Caco-2 (cell line): ENCODE data around the gene FOXL3. TPM values are rescaled to one million over a fixed set of nuclear protein-coding genes. Genes with fewer than 3 reads are reported as not detected.

Experiments
- BruUV-seq: library from RNA; stranded (reverse); fragments of 400-500 nt; replicated peaks from 2 replicates; lab custom pipeline; 2021; lab: Mats Ljungman, UMichigan
- CTCF ChIA-PET: fragments of 300-600 bp; sonication (Branson Sonifier 250); formaldehyde crosslinking; loops from one replicate; lab custom pipeline; 2022; ENCODE audit warnings: antibody characterized with exemption; lab: Charles Lee
- POLR2A ChIA-PET: fragments of 300-600 bp; sonication (Branson Sonifier 250); formaldehyde crosslinking; loops from one replicate; lab custom pipeline; 2022; ENCODE audit warnings: antibody characterized with exemption; lab: Charles Lee
- DNase-seq, 2 experiments: peaks; one replicate each; pipeline versions ENCODE4 v3.0.0 to v3.0.0-alpha.2; 2020 to 2022
- H3K27me3 ChIP-seq: replicated peaks from 2 replicates; pipeline ENCODE4 v1.6.0; 2011; ENCODE audit warnings: low read length; ENCODE audit not compliant: control insufficient read depth, insufficient read depth
- H3K36me3 ChIP-seq: 2 replicates; pipeline ENCODE4 v1.5.1; 2011; ENCODE audit warnings: low read length; ENCODE audit not compliant: control insufficient read depth, insufficient read depth
- H3K4me1 ChIP-seq: fragments of 250-450 bp; sonication (Bioruptor Pico); 2 replicates; pipeline ENCODE4 v1.5.1; 2020; ENCODE audit warnings: mild to moderate bottlenecking
- H3K4me3 ChIP-seq: 2 replicates; pipeline ENCODE4 v1.5.1; 2011; ENCODE audit warnings: low read depth, mild to moderate bottlenecking, control low read depth, low read length
- H3K9me3 ChIP-seq: fragments of 250-450 bp; sonication (Bioruptor Pico); 2 replicates; pipeline ENCODE4 v1.5.1; 2020; ENCODE audit warnings: mild to moderate bottlenecking, moderate library complexity
- H3K27ac Mint-ChIP-seq: one replicate; pipeline ENCODE4 v1.8.0; 2022; ENCODE audit warnings: mixed read lengths; ENCODE audit not compliant: unreplicated experiment
- H3K27me3 Mint-ChIP-seq: one replicate; pipeline ENCODE4 v1.8.0; 2022; ENCODE audit warnings: mixed read lengths; ENCODE audit not compliant: insufficient read depth, unreplicated experiment
- H3K36me3 Mint-ChIP-seq: one replicate; pipeline ENCODE4 v1.8.0; 2022; ENCODE audit warnings: mild to moderate bottlenecking, mixed read lengths; ENCODE audit not compliant: insufficient read depth, unreplicated experiment
- H3K4me1 Mint-ChIP-seq: one replicate; pipeline ENCODE4 v1.8.0; 2022; ENCODE audit warnings: low read depth, mixed read lengths; ENCODE audit not compliant: unreplicated experiment
- H3K4me3 Mint-ChIP-seq: one replicate; pipeline ENCODE4 v1.8.0; 2022; ENCODE audit warnings: mild to moderate bottlenecking, moderate library complexity, mixed read lengths; ENCODE audit not compliant: unreplicated experiment
- H3K9me3 Mint-ChIP-seq: one replicate; pipeline ENCODE4 v1.8.0; 2022; ENCODE audit warnings: mixed read lengths; ENCODE audit not compliant: unreplicated experiment
- intact Hi-C: fragments of 100-400 bp; cut with micrococcal nuclease; formaldehyde crosslinking; loops from one replicate; pipeline ENCODE4 v1.10.0; 2022; ENCODE audit not compliant: unreplicated experiment
- total RNA-seq: library from RNA; stranded (reverse); gene quantifications from 2 replicates; pipeline ENCODE4 v1.2.3, GENCODE V29; 2022
- TF ChIP-seq, protein P1 (sequence below), 2 experiments: fragments of 200-600 bp in 1 of 2; IDR thresholded peaks; 1 replicate in 1 of 2; 2 replicates in 1 of 2; pipeline versions ENCODE4 v1.5.1 to v1.8.0; 2011 to 2022; ENCODE audit warnings: antibody characterized with exemption in 1 of 2, control low read depth in 1 of 2, inconsistent platforms in 1 of 2, low read depth in 1 of 2, low read length in 1 of 2, mild to moderate bottlenecking in 1 of 2, moderate library complexity in 1 of 2; ENCODE audit not compliant: insufficient read depth in 1 of 2, severe bottlenecking in 1 of 2, unreplicated experiment in 1 of 2

The FOXL3 gene
- total RNA-seq, 1 experiment from 2014 or later: not detected

DNA sequence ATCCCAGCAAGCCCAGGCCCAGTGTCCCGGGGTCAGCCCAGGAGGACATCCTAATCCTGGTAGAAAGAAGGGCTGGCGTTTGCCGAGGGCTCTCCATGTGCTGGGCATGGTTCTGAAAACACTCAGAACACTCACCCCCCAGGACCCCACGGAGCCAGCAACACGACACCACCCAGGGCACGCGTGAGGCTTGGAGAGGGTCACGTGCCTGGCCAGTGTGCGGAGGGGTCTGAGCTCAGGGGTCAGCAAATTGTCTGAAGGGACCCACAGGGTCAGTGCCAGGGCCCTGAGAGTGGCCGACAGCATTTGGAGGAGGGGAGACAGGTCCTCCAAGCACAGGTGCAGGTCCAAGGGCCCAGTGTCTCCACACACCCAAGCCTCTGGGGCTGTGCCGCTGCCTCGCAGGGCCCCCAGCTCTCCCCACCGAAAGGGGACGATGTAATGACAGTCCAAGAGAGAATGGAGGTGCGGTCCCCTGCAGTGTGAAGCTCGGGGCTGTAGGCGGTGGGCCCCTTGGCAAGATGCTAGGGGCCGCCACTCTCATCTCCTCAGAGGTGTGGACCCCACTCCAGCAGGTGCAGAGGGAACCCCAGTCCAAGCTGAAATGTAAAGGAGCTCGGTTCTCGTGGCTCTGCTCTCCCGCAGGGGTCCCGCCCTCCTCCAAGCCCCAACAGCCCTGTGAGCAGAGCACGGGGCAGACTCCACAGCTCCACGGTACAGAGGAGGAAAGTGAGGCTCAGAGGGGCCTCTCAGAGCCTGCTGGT, 7.8 kb downstream of the FOXL3 start:
- Histone ChIP-seq H3K36me3 (no peaks in the 10 kb centered on the region), H3K4me1 (peaks cover 21% of the 10 kb centered on the region), H3K4me3 (no peak overlapping the region), H3K9me3 (no peaks in the 10 kb centered on the region), H3K27me3 (no peaks in the 10 kb centered on the region)
- intact Hi-C loops: no loop called here
- DNase-seq: peak in 1 of 2 experiments; percentile 21
- CTCF ChIA-PET: no interaction called here
- Mint-ChIP-seq H3K36me3 (no peaks in the 10 kb centered on the region), H3K27me3 (no peaks in the 10 kb centered on the region), H3K4me3 (no peak overlapping the region), H3K27ac (no peak overlapping the region), H3K4me1 (peaks cover 7% of the 10 kb centered on the region), H3K9me3 (no peaks in the 10 kb centered on the region)
- POLR2A ChIA-PET: no interaction called here
- TF ChIP-seq, protein P1, sequence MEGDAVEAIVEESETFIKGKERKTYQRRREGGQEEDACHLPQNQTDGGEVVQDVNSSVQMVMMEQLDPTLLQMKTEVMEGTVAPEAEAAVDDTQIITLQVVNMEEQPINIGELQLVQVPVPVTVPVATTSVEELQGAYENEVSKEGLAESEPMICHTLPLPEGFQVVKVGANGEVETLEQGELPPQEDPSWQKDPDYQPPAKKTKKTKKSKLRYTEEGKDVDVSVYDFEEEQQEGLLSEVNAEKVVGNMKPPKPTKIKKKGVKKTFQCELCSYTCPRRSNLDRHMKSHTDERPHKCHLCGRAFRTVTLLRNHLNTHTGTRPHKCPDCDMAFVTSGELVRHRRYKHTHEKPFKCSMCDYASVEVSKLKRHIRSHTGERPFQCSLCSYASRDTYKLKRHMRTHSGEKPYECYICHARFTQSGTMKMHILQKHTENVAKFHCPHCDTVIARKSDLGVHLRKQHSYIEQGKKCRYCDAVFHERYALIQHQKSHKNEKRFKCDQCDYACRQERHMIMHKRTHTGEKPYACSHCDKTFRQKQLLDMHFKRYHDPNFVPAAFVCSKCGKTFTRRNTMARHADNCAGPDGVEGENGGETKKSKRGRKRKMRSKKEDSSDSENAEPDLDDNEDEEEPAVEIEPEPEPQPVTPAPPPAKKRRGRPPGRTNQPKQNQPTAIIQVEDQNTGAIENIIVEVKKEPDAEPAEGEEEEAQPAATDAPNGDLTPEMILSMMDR (IDR thresholded peaks at IDR 0.05; ENCODE audit: insufficient read depth in 1 of 2, low read depth in 1 of 2, low read length in 1 of 2, severe bottlenecking in 1 of 2, unreplicated experiment in 1 of 2): no peak
- BruUV-seq: no TSS peak

DNA sequence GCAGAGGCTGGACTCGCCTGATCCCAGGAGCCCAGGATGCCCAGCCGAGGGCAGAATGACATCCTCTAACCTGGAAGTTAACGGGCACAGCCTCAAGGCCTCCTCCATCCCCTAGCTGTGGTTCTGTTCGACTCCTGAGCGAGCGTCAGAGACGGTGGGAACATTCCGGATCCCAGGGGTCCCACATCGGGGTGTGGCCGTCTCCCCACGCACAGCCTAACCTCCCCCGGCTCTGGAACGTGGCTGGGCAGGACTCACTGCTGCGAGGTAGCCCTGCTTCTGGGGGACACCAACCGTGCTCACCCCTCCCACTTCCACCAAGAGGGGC, 8.4 kb downstream of the FOXL3 start:
- Histone ChIP-seq H3K9me3 (no peaks in the 10 kb centered on the region), H3K4me3 (no peak overlapping the region), H3K4me1 (peaks cover 21% of the 10 kb centered on the region), H3K27me3 (no peaks in the 10 kb centered on the region), H3K36me3 (no peaks in the 10 kb centered on the region)
- H3K27ac Mint-ChIP-seq: no peak overlapping the region
- H3K4me1 Mint-ChIP-seq: peaks cover 11% of the 10 kb centered on the region
- intact Hi-C loops: no loop called here
- H3K27me3 Mint-ChIP-seq: no peaks in the 10 kb centered on the region
- TF ChIP-seq, protein P1 (IDR thresholded peaks at IDR 0.05; ENCODE audit: insufficient read depth in 1 of 2, low read depth in 1 of 2, low read length in 1 of 2, severe bottlenecking in 1 of 2, unreplicated experiment in 1 of 2): no peak
- ChIA-PET CTCF (no interaction called here), POLR2A (no interaction called here)
- peak in 1 of 2 experiments; percentile 26 for DNase-seq
- no TSS peak for BruUV-seq
- H3K9me3 Mint-ChIP-seq: no peaks in the 10 kb centered on the region
- H3K36me3 Mint-ChIP-seq: no peaks in the 10 kb centered on the region
- no peak overlapping the region for H3K4me3 Mint-ChIP-seq

DNA sequence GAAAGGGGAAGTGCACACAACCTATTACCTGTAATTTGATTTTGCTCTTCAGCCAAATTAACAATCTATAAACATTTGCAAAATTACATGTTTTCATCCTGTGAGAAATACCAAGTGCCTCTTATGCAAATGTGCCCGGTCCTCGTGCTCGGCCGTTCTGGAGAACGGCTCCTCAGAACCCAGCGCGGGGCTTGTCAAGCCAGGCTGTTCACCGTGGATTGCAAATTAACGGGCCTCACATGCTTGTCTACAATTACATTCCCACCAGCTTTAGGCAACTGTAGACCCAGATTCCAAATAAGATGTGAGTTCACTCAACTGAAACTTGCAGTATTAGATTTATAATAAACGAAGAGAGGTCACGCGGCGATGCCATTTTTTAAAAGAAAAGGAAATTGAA, 8.8 kb downstream of the FOXL3 start:
- H3K4me3 ChIP-seq: no peak overlapping the region
- BruUV-seq: no TSS peak
- Mint-ChIP-seq H3K9me3 (no peaks in the 10 kb centered on the region), H3K27ac (no peak overlapping the region), H3K27me3 (no peaks in the 10 kb centered on the region), H3K4me1 (peaks cover 13% of the 10 kb centered on the region), H3K4me3 (no peak overlapping the region), H3K36me3 (no peaks in the 10 kb centered on the region)
- POLR2A ChIA-PET: no interaction called here
- no peak for DNase-seq
- CTCF ChIA-PET: no interaction called here
- peaks cover 21% of the 10 kb centered on the region for H3K4me1 ChIP-seq
- intact Hi-C loops: no loop called here
- no peaks in the 10 kb centered on the region for H3K9me3 ChIP-seq
- no peaks in the 10 kb centered on the region for H3K36me3 ChIP-seq
- H3K27me3 ChIP-seq: no peaks in the 10 kb centered on the region
- TF ChIP-seq, protein P1 (IDR thresholded peaks at IDR 0.05; ENCODE audit: insufficient read depth in 1 of 2, low read depth in 1 of 2, low read length in 1 of 2, severe bottlenecking in 1 of 2, unreplicated experiment in 1 of 2): no peak
